ENCODE results near the gene WT1. TPM values are rescaled to one million over a fixed set of nuclear protein-coding genes. Genes with fewer than 3 reads are reported as not detected.

WT1 gene
- total RNA-seq, 1 donor: under 0.01 TPM

DNA sequence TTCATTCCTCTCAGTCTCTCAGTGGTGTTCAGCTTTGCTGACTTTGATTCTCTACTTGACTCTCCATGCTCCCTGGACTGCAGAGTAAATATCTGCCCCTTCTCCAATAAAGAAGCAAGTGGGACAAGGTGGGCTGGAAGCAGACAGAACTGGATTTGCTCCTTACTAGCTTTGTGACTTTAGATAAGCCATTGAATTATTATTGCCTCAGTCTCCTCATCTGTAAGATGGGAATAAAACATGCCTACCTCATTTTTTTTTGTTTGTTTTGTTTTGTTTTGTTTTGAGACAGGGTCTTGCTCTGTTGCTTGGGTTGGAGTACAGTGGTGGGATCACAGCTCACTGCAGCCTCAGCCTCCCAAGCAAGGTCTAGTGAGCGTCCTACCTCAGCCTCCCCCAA, 44.6 kb downstream of the WT1 start:
- Histone ChIP-seq H4K20me1 (ENCODE audit: insufficient read depth, low read length) (no peaks in the 10 kb centered on the region), H3K4me2 (ENCODE audit: insufficient read depth, low read length) (no peak overlapping the region), H3K4me1 (ENCODE audit: insufficient read depth, low read length) (no peaks in the 10 kb centered on the region), H3K9me3 (ENCODE audit: low read depth, low read length) (no peaks in the 10 kb centered on the region), H3K36me3 (ENCODE audit: insufficient read depth, low read length) (no peaks in the 10 kb centered on the region), H3K4me3 (ENCODE audit: insufficient read depth, low read length) (no peak overlapping the region), H3K27me3 (ENCODE audit: insufficient read depth, low read length) (peaks cover 11% of the 10 kb centered on the region), H3K27ac (ENCODE audit: low read depth, low read length) (no peak overlapping the region), H3K79me2 (ENCODE audit: insufficient read depth, low read length) (no peaks in the 10 kb centered on the region), H2AFZ (ENCODE audit: low read length) (no peak overlapping the region)
- TF ChIP-seq, protein P1, sequence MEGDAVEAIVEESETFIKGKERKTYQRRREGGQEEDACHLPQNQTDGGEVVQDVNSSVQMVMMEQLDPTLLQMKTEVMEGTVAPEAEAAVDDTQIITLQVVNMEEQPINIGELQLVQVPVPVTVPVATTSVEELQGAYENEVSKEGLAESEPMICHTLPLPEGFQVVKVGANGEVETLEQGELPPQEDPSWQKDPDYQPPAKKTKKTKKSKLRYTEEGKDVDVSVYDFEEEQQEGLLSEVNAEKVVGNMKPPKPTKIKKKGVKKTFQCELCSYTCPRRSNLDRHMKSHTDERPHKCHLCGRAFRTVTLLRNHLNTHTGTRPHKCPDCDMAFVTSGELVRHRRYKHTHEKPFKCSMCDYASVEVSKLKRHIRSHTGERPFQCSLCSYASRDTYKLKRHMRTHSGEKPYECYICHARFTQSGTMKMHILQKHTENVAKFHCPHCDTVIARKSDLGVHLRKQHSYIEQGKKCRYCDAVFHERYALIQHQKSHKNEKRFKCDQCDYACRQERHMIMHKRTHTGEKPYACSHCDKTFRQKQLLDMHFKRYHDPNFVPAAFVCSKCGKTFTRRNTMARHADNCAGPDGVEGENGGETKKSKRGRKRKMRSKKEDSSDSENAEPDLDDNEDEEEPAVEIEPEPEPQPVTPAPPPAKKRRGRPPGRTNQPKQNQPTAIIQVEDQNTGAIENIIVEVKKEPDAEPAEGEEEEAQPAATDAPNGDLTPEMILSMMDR (IDR thresholded peaks at IDR 0.05; ENCODE audit: extremely low read depth, low read depth, low read length): no peak
- DNase-seq (ENCODE audit: insufficient read length, low spot score, missing footprints): no peak

DNA sequence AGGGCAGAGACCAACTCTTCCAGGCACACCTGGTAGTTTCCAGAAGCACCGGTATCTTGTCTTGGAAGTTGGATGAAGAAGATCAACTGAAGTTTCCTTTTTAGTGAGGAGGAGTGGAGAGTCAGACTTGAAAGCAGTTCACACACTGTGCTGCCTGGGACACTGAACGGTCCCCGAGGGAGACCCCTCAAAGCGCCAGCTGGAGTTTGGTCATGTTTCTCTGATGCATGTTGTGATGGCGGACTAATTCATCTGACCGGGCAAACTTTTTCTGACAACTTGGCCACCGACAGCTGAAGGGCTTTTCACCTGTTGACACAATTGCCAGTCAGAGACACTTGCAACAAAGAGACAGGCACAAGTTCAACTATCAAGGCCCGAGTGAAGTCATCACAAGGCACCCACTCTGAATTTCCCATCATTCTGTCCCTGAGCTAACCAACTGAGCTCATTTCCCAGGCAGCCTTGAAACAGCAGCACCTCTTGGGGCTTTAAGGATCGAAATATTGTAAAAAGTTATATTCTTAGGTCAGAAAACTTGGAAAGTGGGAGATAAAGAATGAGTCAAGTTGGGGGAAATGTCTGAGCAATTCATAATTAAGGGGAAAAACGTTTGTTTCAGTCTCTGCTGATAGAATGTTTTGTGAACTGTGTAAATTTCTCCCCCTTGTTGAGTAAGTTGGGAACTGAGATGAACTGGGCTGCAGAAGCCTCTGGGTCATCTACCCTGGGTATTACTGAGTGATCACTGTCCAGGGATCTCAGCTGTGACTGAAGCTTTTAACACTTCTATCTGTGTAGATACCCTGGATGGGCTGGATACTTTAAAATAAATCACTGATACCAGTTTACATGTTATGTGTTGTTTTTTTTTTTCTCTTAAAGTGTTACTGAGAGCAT, 46.2 kb downstream of the WT1 start:
- H3K79me2 ChIP-seq (ENCODE audit: insufficient read depth, low read length): no peaks in the 10 kb centered on the region
- H3K4me1 ChIP-seq (ENCODE audit: insufficient read depth, low read length): no peaks in the 10 kb centered on the region
- H3K4me2 ChIP-seq (ENCODE audit: insufficient read depth, low read length): no peak overlapping the region
- no peaks in the 10 kb centered on the region for H3K9me3 ChIP-seq (ENCODE audit: low read depth, low read length)
- no peaks in the 10 kb centered on the region for H4K20me1 ChIP-seq (ENCODE audit: insufficient read depth, low read length)
- no peak overlapping the region for H2AFZ ChIP-seq (ENCODE audit: low read length)
- TF ChIP-seq, protein P1 (IDR thresholded peaks at IDR 0.05; ENCODE audit: extremely low read depth, low read depth, low read length): no peak
- DNase-seq (ENCODE audit: insufficient read length, low spot score, missing footprints): no peak
- no peaks in the 10 kb centered on the region for H3K36me3 ChIP-seq (ENCODE audit: insufficient read depth, low read length)
- no peak overlapping the region for H3K27ac ChIP-seq (ENCODE audit: low read depth, low read length)
- H3K27me3 ChIP-seq (ENCODE audit: insufficient read depth, low read length): peaks cover 11% of the 10 kb centered on the region
- H3K4me3 ChIP-seq (ENCODE audit: insufficient read depth, low read length): no peak overlapping the region

- Histone ChIP-seq H4K20me1 (ENCODE audit: insufficient read depth, low read length) (no peaks in the 10 kb centered on the region), H2AFZ (ENCODE audit: low read length) (no peak overlapping the region), H3K4me1 (ENCODE audit: insufficient read depth, low read length) (no peaks in the 10 kb centered on the region), H3K4me2 (ENCODE audit: insufficient read depth, low read length) (no peak overlapping the region), H3K36me3 (ENCODE audit: insufficient read depth, low read length) (no peaks in the 10 kb centered on the region), H3K27me3 (ENCODE audit: insufficient read depth, low read length) (peaks cover 11% of the 10 kb centered on the region), H3K9me3 (ENCODE audit: low read depth, low read length) (no peaks in the 10 kb centered on the region), H3K27ac (ENCODE audit: low read depth, low read length) (no peak overlapping the region), H3K4me3 (ENCODE audit: insufficient read depth, low read length) (no peak overlapping the region), H3K79me2 (ENCODE audit: insufficient read depth, low read length) (no peaks in the 10 kb centered on the region)
- DNase-seq (ENCODE audit: insufficient read length, low spot score, missing footprints): no peak
- TF ChIP-seq, protein P1 (IDR thresholded peaks at IDR 0.05; ENCODE audit: extremely low read depth, low read depth, low read length): no peak
Observed at GRCh38 chr11:32388365-32388764, 47.0 kb downstream of the WT1 start.

DNA sequence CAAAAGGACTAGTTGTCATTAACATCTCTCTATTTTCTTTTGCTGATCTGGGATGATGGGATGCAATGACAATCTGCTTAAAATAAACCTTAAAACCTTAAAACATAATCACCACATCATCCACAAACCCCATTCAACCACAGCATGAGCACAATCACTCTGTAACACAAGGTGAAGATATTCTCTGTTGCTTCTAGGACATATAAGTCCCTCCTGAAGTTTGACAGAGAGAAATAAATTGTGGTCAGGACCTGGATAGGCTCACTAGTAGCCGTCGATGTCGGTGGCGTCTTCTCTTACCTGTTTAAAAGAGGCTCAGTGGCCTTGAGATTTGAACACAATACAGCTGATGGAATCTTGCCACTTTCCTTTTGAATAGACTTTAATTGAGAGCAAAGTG, 47.9 kb downstream of the WT1 start:
- Histone ChIP-seq H2AFZ (ENCODE audit: low read length) (no peak overlapping the region), H3K27ac (ENCODE audit: low read depth, low read length) (no peak overlapping the region), H3K4me1 (ENCODE audit: insufficient read depth, low read length) (no peaks in the 10 kb centered on the region), H3K4me2 (ENCODE audit: insufficient read depth, low read length) (no peak overlapping the region), H3K36me3 (ENCODE audit: insufficient read depth, low read length) (no peaks in the 10 kb centered on the region), H3K27me3 (ENCODE audit: insufficient read depth, low read length) (peaks cover 11% of the 10 kb centered on the region), H3K4me3 (ENCODE audit: insufficient read depth, low read length) (no peak overlapping the region), H4K20me1 (ENCODE audit: insufficient read depth, low read length) (no peaks in the 10 kb centered on the region), H3K79me2 (ENCODE audit: insufficient read depth, low read length) (no peaks in the 10 kb centered on the region), H3K9me3 (ENCODE audit: low read depth, low read length) (no peaks in the 10 kb centered on the region)
- TF ChIP-seq, protein P1 (IDR thresholded peaks at IDR 0.05; ENCODE audit: extremely low read depth, low read depth, low read length): no peak
- no peak for DNase-seq (ENCODE audit: insufficient read length, low spot score, missing footprints)

All from osteoblast (primary cell).